ENCODE measurements around the gene JDP2.

DNA sequence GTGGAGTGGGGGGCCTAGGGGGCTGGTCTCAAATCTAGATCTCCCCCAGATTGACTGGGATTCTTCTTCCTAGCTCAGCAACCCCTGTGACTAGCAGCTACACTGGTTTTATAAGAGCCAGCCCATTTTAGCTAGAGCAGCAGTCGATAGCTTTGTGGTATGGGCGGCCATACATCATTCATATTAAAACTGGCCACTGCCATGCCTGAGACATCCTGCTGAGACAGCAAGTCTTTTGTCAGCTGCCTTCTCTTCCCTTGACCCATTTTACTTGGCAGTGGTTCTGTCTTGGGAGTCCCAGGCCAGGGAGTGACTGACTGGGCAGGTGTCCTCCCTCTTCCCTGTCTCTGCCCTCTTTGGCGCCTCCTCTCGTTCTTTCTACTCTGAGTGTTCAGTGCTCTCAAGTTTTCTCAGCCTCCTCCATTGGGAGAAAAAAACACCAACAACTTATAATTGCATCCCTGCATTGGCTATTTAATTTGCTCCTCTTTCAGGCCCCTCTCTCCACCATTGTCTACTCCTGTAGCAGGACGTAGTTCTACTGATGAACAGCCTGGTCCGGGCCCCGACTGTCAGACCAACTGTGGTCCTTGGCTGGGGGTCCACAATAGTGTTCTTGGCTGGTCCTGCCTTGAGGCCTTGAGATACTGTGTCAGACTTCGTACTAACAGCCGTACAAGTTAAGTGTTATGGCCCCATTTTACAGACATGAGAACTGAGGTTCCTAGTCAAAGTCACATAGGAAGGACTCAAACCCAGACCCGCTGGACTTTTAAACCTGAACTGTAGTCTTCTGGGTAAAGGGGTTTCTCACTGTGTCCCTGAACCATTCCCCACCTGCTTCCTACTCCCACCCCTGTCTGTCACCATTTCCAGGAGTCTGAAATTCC is 18.3 kb upstream of the JDP2 start:
- TF ChIP-seq, protein P1, sequence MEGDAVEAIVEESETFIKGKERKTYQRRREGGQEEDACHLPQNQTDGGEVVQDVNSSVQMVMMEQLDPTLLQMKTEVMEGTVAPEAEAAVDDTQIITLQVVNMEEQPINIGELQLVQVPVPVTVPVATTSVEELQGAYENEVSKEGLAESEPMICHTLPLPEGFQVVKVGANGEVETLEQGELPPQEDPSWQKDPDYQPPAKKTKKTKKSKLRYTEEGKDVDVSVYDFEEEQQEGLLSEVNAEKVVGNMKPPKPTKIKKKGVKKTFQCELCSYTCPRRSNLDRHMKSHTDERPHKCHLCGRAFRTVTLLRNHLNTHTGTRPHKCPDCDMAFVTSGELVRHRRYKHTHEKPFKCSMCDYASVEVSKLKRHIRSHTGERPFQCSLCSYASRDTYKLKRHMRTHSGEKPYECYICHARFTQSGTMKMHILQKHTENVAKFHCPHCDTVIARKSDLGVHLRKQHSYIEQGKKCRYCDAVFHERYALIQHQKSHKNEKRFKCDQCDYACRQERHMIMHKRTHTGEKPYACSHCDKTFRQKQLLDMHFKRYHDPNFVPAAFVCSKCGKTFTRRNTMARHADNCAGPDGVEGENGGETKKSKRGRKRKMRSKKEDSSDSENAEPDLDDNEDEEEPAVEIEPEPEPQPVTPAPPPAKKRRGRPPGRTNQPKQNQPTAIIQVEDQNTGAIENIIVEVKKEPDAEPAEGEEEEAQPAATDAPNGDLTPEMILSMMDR (IDR thresholded peaks at IDR 0.05), result no peak
- no peak for TF ChIP-seq POLR2A (IDR thresholded peaks at IDR 0.05)
